K562 (cell line): ENCODE data around the gene KAZN. TPM values are rescaled to one million over a fixed set of nuclear protein-coding genes. Genes with fewer than 3 reads are reported as not detected.

ENCODE experiments used
- ADNP ChIP-seq: fragments of 200-800 bp; sonication (Bioruptor generic); IDR thresholded peaks from 2 replicates; pipeline ENCODE4 v1.6.1; 2016; ENCODE audit warnings: missing genetic modification characterization, missing compliant biosample characterization
- CHD4 ChIP-seq: fragments of 200-600 bp; sonication (generic); IDR thresholded peaks from 3 replicates; pipeline ENCODE4 v1.6.1; 2012; ENCODE audit warnings: low read depth, mild to moderate bottlenecking, mixed read lengths, low read length, inconsistent platforms; ENCODE audit not compliant: insufficient read depth, insufficient replicate concordance, poor library complexity, severe bottlenecking
- CXXC5 ChIP-seq: fragments of 250-450 bp; sonication (Bioruptor Pico); IDR thresholded peaks from 2 replicates; pipeline ENCODE4 v1.8.0; 2022; ENCODE audit warnings: inconsistent platforms, mild to moderate bottlenecking, moderate library complexity
- ETS1 ChIP-seq: conservative IDR thresholded peaks from 2 replicates; pipeline ENCODE4 v1.6.1; 2011; ENCODE audit warnings: low read depth, mild to moderate bottlenecking, low read length; ENCODE audit not compliant: control insufficient read depth
- HDAC8 ChIP-seq: fragments of 450-650 bp; IDR thresholded peaks from 2 replicates; pipeline ENCODE4 v1.6.1; 2016; ENCODE audit warnings: mild to moderate bottlenecking, missing genetic modification characterization, moderate library complexity, missing compliant biosample characterization
- HNRNPH1 ChIP-seq: fragments of 200-400 bp; formaldehyde crosslinking; optimal IDR thresholded peaks from 2 replicates; pipeline ENCODE3; 2017; ENCODE audit warnings: low read depth, mild to moderate bottlenecking, low read length, moderate library complexity
- L3MBTL2 ChIP-seq: fragments of 450-650 bp; IDR thresholded peaks from 2 replicates; pipeline ENCODE4 v1.6.1; 2016; ENCODE audit warnings: mild to moderate bottlenecking, moderate library complexity
- NBN ChIP-seq: fragments of 450-650 bp; IDR thresholded peaks from 2 replicates; pipeline ENCODE4 v1.6.1; 2016; ENCODE audit warnings: low read depth, mild to moderate bottlenecking
- PHF8 ChIP-seq: fragments of 200-600 bp; sonication (generic); IDR thresholded peaks from 2 replicates; pipeline ENCODE4 v1.6.1; 2012; ENCODE audit warnings: mixed run types, mild to moderate bottlenecking, inconsistent platforms, low read length, moderate library complexity, borderline replicate concordance
- PRPF4 ChIP-seq: fragments of 200-400 bp; formaldehyde crosslinking; IDR thresholded peaks from one replicate; pipeline ENCODE4 v1.6.1; 2017; ENCODE audit warnings: low read length, low read depth, mild to moderate bottlenecking; ENCODE audit not compliant: insufficient read depth, poor library complexity, severe bottlenecking
- RBM22 ChIP-seq: fragments of 200-400 bp; formaldehyde crosslinking; IDR thresholded peaks from 2 replicates; pipeline ENCODE4 v1.6.1; 2018; ENCODE audit warnings: low read length, low read depth; ENCODE audit not compliant: poor library complexity, severe bottlenecking
- RUNX1 ChIP-seq: sonication (generic); IDR thresholded peaks from 2 replicates; pipeline ENCODE4 v1.6.1; 2016; ENCODE audit warnings: antibody characterized with exemption, low read depth
- SMARCE1 ChIP-seq: fragments of 450-650 bp; IDR thresholded peaks from 2 replicates; pipeline ENCODE4 v1.7.1; 2016; ENCODE audit warnings: mild to moderate bottlenecking
- TBP ChIP-seq: optimal IDR thresholded peaks from 2 replicates; pipeline ENCODE3; 2011; ENCODE audit warnings: low read depth, low read length, improper control_type of control experiment
- ZBTB26 ChIP-seq: fragments of 450-650 bp; formaldehyde crosslinking; IDR thresholded peaks from 2 replicates; pipeline ENCODE4 v1.4.0; 2022; ENCODE audit warnings: missing genetic modification characterization
- ZNF140 ChIP-seq: fragments of 250-450 bp; sonication (Bioruptor Pico); IDR thresholded peaks from 2 replicates; pipeline ENCODE4 v1.8.0; 2021; ENCODE audit warnings: moderate library complexity, mild to moderate bottlenecking, inconsistent platforms
- ZNF165 ChIP-seq: fragments of 250-450 bp; sonication (Bioruptor Pico); IDR thresholded peaks from 2 replicates; pipeline ENCODE4 v1.4.0; 2020; ENCODE audit warnings: borderline replicate concordance
- ZNF583 ChIP-seq: fragments of 250-450 bp; sonication (Bioruptor Pico); IDR thresholded peaks from 2 replicates; pipeline ENCODE4 v1.4.0; 2020
- ZNF592 ChIP-seq: fragments of 450-650 bp; IDR thresholded peaks from 2 replicates; pipeline ENCODE4 v1.6.1; 2017; ENCODE audit warnings: antibody characterized with exemption, mild to moderate bottlenecking
- ZNF696 ChIP-seq: fragments of 250-450 bp; sonication (Bioruptor Pico); conservative IDR thresholded peaks from 2 replicates; pipeline ENCODE4 v1.4.0; 2020; ENCODE audit warnings: mild to moderate bottlenecking, moderate library complexity
- polyA plus RNA-seq, 8 experiments: library from polyadenylated mRNA; depleted of rRNA in 4 of 8; stranded (reverse) in 5 of 8; unstranded in 3 of 8; fragments of >200 nt; fragmentation: Nextera tagmentation in 2 of 8; fragmentation: Illumina TruSeq in 1 of 8; extraction: Ambion mirVana in 2 of 8; extraction: Trizol in 1 of 8; gene quantifications; 2 replicates each; pipeline versions ENCODE4 v1.2.1 to v1.2.3, GENCODE V29; 2011 to 2014; ENCODE audit warnings: inconsistent platforms in 1 of 8, missing spikeins in 1 of 8
- total RNA-seq, 7 experiments: library from RNA; depleted of rRNA in 6 of 7; stranded (reverse); fragments of >200 nt in 6 of 7; fragmentation: Illumina TruSeq in 2 of 7; extraction: Trizol in 2 of 7; gene quantifications; 2 replicates each; pipeline versions ENCODE4 v1.2.1 to v1.2.3, GENCODE V29; 2011 to 2021; ENCODE audit warnings: low replicate concordance in 1 of 7

The KAZN gene
- total and polyA plus RNA-seq, 9 of the 15 experiments (the other 6 are each of a cell fraction or from before 2014, with no cell fraction given), result 2.1 to 21.6 (median 5.4) TPM

GRCh38 chr1:14996133-14997050 lies 397.9 kb downstream of the KAZN start (continued):
- 0 out of 2 replicates have a peak, but pooled peaks have one; percentile 72 for TF ChIP-seq ZNF592
- no peak for TF ChIP-seq ETS1
- no peak for TF ChIP-seq PRPF4
- TF ChIP-seq HDAC8 (tag), result peak; percentile 17; the same call in 1 of the 2 replicates
- peak; percentile 82 for TF ChIP-seq L3MBTL2
- TF ChIP-seq NBN, result 0 out of 2 replicates have a peak, but pooled peaks have one; percentile 54
- TF ChIP-seq ZNF165 (CRISPR knock-in tag), result no peak
- peak; percentile 26; the same call in 1 of the 2 replicates for TF ChIP-seq PHF8
- TF ChIP-seq ZNF696 (CRISPR knock-in tag), result no peak
- no peak for TF ChIP-seq ZNF583 (CRISPR knock-in tag)
- TF ChIP-seq ADNP (tag), result no peak
- no peak for TF ChIP-seq ZNF140 (CRISPR knock-in tag)
- no peak for TF ChIP-seq HNRNPH1
- TF ChIP-seq CHD4, result peak; percentile 32
- TF ChIP-seq RBM22, result no peak
- TF ChIP-seq CXXC5 (CRISPR knock-in tag), result peak; percentile 51; the same call in 1 of the 2 replicates
- no peak for TF ChIP-seq ZBTB26 (CRISPR knock-in tag)
- no peak for TF ChIP-seq TBP
- TF ChIP-seq RUNX1, result no peak
- TF ChIP-seq SMARCE1, result 0 out of 2 replicates have a peak, but pooled peaks have one; percentile 34
